Glomerular endothelial cell (primary cell): ENCODE results near the gene MAFG. TPM values are rescaled to one million over a fixed set of nuclear protein-coding genes. Genes with fewer than 3 reads are reported as not detected.

Experiments
- DNase-seq: peaks from one replicate; pipeline ENCODE4 v3.0.0-alpha.2; 2011; ENCODE audit warnings: low read depth, low spot score; ENCODE audit errors: extremely low read depth
- total RNA-seq: library from RNA; depleted of rRNA; stranded (reverse); fragments of >200 nt; gene quantifications from 2 replicates; pipeline ENCODE4 v1.2.3, GENCODE V29; 2015

Gene MAFG
- total RNA-seq, 1 donor from 2014 or later = 34.4 TPM

DNA sequence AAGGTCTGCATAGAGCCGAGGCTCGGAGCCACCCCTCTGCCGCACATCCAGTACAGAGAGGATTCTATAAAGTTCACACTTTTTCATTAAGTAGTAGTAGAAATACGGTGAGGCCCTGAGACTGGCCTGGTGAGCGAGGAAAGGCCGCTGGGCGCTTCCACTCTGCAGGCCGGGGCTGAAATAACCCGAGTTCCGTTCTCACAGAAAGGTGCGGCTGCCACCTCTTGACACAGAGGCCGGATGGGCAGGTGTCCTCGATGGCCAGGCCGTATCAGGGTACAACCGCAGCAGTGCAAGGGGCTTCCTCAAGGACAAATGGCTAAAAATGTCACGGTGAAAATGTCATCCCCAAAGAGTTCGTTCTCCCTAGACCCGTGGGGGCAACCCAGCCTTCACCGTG, 15.6 kb downstream of the MAFG start:
- no peak for DNase-seq

DNA sequence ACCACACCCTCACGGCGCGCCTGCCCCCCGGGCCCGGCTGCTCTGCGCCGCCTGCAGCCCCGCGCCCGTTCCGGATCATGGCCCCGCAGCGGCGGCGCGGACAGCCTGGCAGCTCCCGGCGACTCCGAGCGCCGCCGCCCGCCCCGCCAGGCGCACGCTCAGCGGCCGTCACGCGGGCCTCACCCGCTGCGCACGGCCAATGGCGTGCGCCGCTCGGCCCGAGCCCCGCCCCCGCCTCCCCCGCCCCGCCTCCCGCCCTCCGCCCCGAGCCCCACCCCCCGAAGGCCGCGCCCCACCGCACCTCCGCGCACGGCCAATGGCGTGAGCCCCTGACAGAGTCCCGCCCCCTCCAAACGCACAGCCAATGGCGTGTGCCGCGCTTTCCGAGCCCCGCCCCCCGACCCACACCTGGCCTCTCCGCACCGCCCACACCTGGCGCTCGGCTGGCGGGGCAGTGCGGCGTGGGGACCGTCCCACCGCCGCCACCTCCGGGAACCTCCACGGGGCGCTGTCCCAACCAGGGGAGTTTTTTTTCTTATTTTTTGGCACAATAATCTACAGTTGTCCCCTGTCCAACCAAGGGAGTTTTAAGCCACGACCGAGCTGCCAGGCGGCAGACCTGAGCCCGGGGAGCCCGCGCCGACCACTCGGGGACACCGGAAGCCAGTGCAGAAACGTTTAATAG, 16.1 kb downstream of the MAFG start, which contains the start of gene PCYT2:
TSS of gene PCYT2 (minus strand) at position 123 of the 685 bp plus-strand sequence. CDS start at position 79, 44 bp downstream.
- DNase-seq = no peak

DNA sequence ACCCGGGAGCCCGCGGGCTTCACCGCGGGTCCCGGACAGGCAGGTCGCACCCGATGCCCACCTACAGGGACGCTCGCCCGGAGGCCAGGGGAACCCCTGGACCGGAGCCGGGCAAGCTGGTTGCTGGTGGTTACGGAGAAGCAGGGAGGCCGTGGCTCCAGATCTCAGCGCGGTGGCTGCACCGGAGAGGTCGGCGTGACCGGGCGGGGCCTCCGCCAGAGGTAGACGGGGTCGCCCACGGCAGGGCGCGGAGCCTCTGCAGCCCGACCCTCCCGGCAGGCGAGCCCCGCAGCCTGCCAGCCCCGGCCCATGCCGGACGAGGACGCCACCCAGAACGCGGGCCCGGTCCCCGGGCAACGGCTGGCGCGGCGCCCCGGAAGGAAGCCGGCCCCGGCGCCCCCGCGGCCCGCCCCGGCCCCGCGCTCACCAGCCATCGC, 16.7 kb downstream of the MAFG start:
- no peak for DNase-seq

DNA sequence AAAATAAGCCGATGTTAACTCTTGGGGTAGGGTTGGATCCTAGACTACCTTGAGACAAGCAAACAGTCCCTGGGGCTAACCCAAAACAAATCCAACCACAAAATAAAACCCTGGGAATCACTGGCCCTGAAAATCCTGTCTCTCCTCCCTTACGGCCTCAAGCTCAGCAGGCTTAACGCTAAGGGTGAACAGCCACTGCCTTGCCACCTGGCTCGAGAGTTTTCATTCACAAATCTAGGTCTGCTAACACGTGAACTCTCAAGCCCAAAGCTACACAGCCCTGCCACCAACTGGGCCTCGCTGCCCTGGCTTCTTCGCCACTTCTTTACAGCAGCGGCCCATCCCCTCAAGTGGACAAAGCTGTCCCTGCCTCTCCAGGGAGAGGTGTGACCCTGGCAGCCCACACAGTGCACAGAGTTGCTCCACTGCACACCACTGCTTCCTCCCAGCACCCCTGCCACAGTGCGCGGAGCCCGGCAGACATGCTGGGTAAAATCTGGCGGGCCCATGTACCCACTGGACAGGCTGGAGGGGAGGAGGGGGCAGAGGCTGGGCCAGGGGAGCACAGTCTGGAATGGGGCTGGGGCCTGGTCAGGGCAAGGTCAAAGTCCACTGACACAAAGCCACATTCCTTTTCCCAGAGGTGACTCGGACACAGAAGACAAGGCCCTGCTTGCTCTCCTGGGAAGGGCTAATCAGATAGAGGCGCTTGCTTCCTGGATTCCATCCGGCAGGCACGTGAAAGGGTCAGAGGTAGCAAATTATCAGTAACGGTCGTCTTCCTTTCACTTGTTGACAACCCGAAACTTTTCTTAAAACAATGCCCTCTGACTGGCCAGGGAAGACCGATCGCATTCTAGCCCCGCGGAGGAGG, 17.3 kb downstream of the MAFG start:
- DNase-seq = no peak

DNA sequence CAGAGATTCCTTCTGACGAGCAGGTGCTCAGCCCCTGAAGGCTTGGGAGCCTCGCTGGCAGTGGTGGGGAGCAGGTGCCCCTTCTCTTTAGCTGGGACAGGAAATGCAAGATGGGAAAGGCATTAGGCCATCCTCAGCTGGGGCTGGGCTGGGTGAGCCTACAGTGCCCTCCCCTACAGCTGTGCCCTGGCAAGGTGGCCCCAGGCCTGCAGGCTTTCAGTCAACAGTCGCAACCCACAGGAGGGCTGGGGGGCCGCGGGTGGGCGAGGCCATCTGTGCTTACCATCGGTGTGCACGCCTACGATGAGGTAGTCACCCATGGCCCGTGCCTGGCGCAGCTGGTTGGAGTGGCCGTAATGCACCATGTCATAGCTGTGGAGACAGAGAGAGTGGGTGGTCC, 18.3 kb downstream of the MAFG start:
- DNase-seq = no peak

DNA sequence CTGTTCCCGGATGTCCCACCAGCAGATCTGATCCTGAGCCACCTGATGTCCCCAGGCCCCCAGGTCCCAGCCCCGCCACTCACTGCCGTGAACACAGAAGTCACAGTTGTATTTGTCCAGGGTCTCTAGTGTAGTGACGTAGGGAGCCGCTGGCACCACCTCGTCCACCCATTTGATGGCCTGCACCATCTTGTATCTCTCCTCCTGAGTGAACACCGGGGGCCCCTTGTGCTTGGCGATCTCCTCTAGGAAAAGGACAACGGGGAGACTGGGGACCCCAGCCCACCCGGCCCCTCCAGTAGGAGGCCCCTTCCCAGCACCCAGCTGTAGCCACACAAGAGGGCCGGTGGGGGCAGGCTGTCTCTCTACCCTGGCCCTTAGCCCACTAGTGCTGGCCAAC, 18.7 kb downstream of the MAFG start:
- DNase-seq = no peak

DNA sequence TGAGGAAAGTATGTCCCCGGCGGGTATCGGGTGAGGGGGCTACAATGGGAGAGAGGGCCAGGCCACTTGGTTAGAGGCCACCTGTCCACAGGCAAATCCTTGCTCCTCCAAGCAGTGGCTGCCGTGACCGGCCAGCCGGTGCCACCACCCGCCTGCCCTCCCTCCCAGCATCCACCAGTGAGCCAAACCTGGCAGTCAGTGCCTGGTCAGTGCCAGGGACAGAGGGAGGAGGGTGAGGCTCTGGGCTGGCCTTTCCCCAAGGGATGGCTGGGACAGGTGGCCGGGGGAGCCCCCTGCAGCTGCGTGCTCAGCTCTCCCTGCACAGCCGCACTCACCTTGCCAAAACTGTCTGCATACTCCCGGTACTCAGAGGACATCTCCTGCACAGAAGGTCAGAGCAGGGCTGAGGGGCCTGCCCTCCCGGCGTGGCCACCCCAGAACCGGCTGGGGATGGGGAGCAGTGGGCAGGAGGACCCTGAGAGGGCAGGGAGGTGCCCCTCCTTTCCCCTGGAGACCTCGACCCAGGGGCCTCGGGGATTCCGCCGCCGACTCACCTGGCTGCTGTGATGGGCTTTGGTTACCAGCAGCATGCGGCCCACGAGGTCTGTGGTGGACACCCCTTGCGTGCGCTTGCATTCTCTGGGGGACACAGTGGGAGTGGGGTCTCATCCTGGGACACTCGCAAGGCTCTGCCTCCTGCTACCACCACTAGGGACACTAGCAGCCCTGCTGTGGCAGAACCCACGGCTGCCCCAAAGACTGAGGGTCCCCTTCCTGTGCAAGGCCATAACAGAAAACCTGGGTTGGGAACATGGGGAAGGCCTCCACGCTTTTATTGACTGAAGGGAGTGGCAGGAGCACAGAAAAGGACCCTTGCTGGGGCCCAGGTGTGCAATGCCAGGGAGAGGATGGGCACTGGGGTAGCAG, 20.1 kb downstream of the MAFG start:
- DNase-seq = no peak

DNA sequence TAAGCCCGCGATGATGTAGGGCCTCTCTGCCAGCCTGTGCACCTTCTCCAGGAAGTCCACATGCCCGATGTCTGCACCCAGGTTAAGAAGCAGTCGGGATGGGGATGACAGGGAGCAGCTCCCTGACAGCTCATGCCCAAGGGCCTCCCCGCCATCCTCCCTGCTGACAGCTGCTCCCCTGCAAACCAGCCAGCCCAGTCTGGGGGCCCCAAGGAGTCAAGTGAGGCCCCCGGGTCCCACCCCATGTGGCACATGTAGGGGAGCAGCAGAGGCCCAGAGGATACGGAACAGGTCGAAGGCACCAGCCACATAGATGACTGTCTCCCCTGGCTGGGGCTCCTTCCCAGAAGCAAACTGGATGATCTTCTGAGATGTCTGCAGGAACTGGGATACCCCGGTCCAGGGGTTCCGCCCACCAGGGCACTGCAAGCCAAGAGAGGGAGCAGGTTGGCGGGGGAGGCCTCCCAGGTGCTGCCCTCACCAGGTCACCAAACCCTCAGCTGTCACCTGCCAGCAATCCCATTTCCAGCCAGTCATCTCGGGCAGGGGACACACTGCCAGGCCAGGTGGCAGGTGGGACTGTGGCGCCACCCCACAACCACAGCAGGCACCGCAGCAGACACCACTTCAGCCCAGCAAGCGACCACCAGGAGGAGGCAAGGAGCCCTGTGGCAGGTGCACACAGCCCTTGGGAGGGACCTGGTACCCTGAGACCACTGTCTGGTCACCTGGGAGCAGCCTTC, 20.9 kb downstream of the MAFG start:
- DNase-seq = no peak

DNA sequence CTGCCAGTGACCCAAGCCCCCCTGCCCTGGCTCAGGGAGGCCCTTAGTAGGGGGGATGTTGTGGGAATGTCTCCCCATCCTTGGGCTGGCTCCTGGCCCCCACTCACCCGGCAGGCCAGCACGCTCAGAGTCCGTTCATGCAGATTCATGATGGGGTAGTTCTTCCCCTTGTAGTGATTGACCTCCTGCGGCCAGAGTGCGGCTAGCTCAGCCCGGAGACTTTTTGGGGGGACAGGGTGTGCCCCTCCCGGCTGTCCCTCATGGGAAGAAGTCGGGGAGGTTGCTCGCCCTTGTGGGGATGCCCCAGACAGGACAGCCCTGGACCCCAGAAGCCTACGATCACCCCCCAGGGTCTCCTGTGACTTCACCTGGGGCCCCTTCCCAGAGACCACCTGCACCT, 21.5 kb downstream of the MAFG start:
- no peak for DNase-seq

DNA sequence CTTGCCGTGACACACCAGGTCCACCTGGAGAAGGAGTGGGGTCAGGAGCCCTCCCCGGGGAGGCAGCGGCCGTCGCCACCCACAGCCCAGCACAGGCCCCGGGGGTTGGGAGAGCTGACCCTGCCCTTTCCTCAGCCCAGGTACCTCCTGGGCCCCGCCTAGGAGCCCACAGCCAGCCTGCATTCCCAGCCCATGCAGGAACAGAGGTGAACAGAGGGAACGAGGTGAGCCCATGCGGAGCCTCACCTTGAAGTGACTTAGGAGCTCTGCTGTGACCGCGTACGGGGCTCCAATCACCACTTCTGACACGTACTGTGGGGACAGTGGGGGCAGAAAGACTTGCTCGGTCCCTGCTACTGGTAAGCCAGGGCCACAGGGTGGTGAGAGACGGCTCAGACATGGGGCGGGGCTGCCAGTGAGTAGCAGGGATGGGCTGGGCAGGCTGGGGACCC, 22.1 kb downstream of the MAFG start:
- DNase-seq = no peak

DNA sequence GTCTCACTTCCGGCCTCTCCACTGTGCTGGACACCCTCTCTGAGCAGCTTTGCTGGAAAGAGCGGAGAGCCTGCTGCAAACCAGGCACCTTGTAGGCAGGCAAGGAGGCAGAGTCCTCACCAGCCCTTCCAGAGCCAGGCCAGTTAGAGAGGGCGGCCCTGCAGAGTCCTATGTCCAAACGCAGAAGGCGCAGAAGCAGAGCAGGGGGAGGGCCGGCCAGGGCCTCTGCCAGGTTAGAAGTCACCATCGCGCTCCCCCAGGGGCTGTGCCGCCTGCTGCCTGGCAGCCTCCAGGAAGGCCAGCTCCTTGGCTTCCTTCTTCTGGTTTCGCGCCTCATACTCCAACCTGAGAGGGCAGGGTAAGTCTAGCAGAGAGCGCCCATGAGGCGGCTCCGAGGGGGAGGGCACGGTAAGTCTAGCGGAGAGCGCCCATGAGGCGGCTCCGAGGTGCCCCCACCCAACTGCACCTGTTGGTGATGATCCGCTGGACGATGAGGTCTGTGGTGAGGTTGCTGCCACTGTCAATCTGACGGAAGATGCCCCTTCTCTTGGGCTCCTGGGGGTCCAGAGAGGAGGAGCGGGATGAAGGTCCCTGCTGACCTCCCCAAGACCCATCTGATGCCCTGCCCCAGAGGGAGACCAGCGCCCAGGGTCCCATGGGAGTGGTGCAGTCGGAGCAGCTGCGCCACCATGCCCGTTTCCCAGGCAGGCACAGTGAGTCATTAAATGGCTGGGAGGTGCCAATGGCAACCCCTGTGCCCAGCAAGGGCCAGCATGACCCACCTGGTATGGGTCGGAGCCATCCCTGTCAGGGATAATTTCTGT, 22.7 kb downstream of the MAFG start:
- DNase-seq = no peak

DNA sequence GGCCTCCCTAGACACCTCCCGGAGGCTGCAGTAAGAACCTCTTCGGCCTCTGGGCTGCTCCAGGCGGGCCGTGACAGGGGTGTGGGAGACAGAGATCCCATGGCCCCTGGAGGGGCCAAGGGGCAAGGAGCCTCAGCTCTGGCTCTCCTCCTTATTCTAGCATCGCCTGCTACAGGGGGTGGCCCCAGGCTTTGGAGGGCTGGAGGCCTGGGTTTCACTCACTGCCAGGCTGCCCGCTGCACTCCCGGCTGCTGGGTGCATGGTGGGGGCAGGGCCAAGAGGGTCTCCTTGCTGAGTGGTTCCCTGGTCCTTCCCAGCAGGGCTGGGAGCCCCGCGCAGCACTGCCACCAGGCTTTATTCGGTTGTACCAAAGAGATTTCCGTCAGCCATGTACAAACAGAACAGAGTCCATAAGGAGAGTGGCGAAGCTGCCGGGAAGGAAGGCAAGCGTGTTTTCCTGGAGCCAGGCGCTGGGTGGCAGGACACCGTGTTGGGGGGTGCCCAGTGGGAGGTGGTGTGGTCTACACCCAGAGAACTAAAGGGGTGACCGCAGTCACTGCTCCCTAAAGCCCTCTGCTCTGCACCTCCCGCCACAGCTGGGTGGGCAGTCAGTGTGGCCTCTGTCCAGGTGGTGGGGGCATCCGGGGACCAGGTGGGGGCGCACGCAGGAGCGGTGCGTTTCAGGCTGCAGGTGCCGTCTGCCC, 23.5 kb downstream of the MAFG start:
- DNase-seq = no peak

DNA sequence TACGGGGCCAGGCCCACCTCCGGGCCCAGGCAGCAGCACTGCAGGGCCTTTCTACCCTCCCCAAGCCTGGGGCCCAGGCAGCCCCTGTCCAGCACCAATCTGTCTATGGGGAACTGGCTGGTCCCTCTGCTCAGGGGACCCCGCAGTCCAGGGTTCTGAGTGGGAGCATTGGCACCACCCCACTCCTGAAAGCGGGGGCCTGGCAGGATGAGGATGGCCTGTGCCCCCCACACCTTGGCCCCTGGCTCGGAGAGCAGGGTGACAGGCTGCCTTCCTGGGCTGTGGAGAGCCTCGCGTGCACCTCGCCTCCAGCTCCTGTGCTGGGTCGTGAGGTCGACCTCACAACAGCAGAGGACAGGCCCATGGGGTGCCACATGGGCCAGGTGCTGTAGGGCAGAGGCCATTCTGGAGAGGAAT, 24.1 kb downstream of the MAFG start:
- no peak for DNase-seq

DNA sequence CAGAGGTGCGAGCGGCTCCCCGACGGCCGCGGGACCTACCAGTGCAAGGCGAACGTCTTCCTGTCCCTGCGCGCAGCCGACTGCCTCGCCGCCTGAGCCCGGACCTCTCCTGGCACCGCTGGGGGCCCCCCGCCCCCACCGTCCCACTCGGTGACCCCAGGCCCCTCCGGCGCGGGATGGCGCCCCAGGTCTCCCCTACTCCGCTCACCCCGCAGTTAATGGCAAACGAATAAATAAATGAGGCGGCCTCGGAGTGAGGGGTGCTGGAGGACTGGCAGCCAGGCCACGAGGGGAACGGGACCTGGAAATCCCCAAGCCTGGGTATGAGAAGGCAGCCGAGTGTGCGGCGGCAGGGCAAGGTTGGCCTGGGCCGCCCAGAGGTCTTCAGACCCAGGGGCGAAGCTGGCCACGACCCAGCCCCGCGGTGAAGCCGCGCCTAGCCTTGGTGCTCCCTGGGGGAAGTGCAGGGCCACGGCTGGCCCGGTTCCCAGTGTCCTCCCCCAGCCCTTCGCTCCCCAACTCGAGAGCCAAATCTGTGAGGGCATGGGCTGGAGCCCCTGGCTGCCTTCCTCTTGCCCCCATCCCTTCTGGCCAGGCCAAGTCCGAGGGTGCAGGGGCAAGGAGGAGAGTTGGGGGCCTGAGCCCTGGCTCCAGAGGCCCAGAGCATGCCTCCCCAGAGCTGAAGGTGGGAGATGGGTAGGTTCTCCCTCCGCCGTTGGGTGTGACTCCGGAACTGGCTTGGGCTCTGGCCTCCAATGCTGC, 24.7 kb downstream of the MAFG start:
- no peak for DNase-seq

DNA sequence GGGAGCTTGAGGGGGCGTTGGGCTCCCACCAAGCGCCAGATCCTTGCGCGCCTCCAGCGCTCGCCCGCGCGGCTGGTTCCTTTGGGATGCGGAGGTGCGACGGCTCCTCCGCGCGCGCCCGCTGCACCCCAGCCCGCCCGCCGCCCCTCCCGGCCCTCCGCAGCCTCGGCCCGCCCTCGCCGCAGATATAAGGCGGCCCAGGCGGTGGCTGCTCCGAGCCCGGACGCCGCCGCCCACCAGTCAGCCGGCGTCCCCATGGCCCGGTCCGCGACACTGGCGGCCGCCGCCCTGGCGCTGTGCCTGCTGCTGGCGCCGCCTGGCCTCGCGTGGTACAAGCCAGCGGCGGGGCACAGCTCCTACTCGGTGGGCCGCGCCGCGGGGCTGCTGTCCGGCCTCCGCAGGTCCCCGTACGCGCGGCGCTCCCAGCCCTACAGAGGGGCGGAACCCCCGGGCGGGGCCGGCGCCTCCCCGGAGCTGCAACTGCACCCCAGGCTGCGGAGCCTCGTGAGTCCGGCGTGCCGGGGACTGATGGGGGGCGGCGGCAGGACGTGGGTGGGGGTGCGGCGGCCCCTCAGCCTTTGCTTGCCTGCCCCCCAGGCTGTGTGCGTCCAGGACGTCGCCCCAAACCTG, 25.4 kb downstream of the MAFG start, which contains the start of gene NPB:
TSS of gene NPB (plus strand) at position 216 of the 630 bp plus-strand sequence. CDS start at position 256, 40 bp downstream.
- no peak for DNase-seq

DNA sequence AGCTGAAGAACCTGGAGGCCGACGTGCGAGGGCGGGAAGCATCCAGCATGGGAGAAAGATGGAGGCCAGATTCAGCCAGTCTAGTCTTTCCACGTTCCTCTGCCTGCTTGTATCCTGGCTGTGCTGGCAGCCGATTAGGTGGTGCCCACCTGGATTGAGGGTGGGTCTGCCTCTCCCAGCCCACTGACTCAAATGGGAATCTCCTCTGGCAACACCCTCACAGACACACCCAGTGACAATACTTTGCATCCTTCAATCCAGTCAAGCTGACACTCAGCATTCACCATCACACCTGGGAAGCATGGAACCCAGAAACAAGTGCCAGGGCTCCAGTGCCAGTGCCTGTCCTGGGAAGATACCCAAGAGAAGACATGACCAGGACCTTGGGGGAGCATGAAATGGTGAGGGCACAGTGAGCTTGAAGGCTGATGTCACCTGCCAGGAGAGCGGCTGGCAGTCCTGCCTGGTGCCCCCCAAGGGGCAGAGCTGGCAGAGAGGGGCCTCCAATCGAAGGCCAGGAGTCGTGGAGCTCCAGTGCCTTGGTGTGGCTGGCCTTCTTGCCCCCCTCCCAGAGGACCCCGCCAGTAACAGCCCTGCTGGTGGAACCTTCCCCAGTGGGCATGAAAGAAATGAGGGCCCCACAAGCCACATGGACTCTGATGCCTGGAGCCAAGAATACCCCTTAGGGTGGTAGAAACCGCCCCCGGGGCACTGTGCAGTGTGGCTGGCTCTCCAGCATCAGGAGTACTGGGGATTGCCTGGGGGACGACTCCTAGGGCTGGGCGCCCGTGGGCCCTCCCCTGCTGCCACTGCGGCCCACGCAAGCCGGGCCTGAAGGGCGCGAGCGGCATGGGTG, 26.1 kb downstream of the MAFG start:
- DNase-seq = no peak
